NB4 (cell line): Measurements from ENCODE around the gene SGCD.

ENCODE experiments used
- CTCF ChIP-seq: IDR thresholded peaks from one replicate; pipeline ENCODE4 v1.5.1; 2012; ENCODE audit warnings: low read depth, low read length
- MAX ChIP-seq: IDR thresholded peaks from 2 replicates; pipeline ENCODE4 v1.6.1; 2011; ENCODE audit warnings: low read depth, low read length
- POLR2A ChIP-seq: IDR thresholded peaks from 2 replicates; pipeline ENCODE4 v1.6.1; 2011; ENCODE audit warnings: mild to moderate bottlenecking; ENCODE audit not compliant: insufficient read length; ENCODE audit errors: extremely low read depth

GRCh38 chr5:156450778-156451177 lies 123.8 kb downstream of the SGCD start:
- TF ChIP-seq CTCF (no peak), MAX (no peak), POLR2A (no peak)
